Measurements from ENCODE around the gene PARD3B.

PARD3B gene

DNA sequence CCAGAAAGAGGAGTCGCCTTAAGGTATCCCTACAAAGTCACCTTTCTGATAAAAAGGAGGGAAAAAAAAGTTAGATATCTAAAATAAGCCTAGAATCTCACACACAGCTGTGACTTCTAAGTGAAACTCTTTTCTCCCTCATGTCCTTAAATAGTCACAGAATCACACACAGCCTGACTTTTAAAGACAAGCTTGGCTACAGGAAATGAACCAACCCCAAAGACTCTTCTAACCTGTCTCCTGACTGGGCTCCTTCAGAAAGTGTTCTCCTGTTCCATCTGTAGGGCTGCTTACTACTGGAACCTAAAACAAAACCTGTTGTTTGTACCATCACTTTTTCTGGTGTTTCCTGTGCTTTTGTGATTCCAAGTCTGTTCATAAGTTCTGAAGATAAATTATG is 1074.3 kb downstream of the PARD3B start:
- no peak for DNase-seq (ENCODE audit: low read depth)

DNA sequence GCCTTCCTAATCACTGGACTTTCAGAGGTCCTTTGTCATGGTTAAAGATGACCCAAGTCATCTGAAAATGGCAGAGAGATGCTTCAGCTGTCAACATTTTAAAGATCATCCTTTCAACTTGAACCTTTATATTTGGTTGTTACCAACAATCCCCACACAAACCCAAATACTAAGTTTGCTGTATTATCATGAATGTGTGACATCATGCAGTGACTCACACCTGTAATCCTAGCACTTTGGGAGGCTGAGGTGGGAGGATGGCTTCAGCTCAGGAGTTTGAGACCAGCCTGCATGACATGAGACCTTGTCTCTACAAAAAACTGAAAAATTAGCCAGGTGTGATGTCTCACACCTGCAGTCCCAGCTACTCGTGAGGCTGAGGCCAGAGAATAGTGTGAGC is 1081.8 kb downstream of the PARD3B start:
- DNase-seq (ENCODE audit: low read depth): no peak

GRCh38 chr2:205628422-205628821 is 1083.1 kb downstream of the PARD3B start:
- no peak for DNase-seq (ENCODE audit: low read depth)

- DNase-seq (ENCODE audit: low read depth): no peak
Observed at GRCh38 chr2:205629091-205629776, 1084.0 kb downstream of the PARD3B start.

DNA sequence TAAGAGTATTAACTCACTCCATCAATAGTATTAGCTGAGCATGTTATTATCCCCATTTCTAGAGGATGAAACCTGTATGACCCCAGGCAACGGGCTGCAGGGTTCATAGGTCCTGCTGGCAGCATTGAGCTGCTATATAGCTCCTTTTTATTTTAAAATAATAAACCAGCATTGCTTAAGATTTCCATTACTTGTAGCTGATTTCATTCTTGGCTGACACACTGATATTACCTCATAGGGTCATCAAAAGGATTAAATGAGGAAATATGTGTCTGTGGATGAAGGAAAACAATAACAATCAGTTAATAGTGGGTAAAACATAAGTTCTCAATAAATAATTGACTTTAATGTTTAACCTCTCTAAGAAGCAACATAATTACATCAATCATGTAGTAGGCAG is 1088.7 kb downstream of the PARD3B start:
- DNase-seq (ENCODE audit: low read depth): peak; percentile 40

GRCh38 chr2:205636549-205637319 is 1091.5 kb downstream of the PARD3B start:
- no peak for DNase-seq (ENCODE audit: low read depth)

DNA sequence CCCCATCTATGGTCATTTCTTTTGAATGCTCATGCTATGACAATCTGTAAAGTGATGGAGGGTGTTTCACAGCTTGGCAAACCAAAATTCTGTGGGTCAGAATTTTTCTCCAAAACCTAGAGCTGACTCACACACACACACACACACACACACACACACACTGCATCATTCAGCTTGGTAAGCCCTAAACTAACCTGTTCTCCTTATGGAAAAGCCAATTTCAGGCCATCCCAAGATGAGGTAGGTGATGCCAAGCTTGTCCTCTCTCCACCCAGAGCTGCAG is 1092.0 kb downstream of the PARD3B start:
- DNase-seq (ENCODE audit: low read depth): no peak

DNA sequence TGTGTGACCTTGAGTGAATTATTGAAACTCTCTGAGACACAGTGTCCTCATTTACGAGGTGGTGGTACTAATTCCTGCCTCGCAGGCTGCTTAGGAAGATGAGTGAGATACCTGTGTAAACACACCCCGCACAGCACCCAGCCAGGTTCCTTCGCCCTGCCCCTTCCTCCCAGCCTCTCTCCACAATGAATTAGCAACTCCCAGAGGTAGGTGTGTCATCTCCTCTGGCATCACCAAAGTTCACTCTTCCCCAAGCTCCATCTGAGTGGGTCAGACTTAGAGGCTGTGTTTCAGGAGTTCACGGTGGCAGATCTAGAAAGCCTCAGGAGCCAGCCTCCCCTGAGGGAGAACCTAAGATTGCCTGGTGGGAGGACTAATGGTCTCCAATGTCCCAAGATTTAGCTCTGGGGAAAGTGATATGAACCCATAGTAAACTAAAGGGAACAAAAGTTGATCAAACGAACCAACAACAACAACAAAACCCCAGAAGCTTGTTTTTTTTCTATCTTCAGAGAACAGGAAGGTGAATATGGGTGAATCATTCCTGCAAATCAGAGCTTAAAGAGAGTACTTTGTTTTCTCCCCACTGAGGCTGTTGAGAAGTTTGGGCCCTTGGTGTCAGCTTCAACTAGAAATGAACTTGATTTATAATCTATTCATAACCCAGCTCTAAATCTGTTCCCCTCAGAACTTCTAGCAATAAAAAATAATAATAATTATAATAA is 1092.7 kb downstream of the PARD3B start:
- DNase-seq (ENCODE audit: low read depth): no peak

DNA sequence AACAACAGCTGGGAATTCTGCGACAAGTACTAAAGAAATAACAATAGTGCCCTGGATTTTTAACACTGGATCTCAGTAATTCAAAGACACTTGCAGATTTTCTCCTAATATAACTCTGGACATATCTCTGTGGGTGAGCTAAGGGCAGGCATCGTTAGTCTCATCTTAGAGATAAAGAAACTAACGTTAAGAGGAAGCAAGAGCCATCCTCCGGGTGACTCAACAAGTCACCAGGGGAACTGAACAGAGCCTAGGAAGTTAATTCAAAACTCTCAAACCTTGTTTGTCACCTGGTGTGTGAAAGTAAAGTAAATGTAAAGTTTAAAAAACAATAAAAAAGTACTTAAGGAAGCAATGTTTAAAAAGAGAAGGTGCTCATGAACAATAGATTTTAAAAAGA is 1095.4 kb downstream of the PARD3B start:
- DNase-seq (ENCODE audit: low read depth): no peak

- no peak for DNase-seq (ENCODE audit: low read depth)
Observed at GRCh38 chr2:205642599-205643356, 1097.5 kb downstream of the PARD3B start.

DNA sequence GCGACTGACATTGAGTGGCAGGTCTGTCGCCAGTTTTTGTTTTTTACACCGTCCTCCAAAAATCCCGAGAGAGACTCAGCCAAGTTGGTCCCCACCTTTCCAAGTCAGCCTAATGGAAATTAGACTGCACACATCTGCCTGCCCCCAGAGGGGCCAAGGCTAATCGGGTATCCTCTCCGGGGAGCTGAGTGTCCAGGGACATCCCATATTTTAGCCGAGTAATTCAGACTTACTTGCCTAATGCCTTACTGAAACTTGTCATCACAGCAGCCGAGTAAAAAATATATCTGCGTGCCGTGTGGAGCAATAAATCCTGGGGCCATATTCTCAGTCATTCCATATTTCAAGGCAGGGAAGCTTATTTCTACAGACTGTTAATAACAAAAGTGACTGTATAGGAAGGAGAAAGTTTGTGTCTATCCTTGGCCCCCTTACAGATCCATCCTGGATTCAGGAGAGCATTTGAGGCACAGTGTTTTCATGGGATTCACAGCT is 1098.2 kb downstream of the PARD3B start:
- no peak for DNase-seq (ENCODE audit: low read depth)

DNA sequence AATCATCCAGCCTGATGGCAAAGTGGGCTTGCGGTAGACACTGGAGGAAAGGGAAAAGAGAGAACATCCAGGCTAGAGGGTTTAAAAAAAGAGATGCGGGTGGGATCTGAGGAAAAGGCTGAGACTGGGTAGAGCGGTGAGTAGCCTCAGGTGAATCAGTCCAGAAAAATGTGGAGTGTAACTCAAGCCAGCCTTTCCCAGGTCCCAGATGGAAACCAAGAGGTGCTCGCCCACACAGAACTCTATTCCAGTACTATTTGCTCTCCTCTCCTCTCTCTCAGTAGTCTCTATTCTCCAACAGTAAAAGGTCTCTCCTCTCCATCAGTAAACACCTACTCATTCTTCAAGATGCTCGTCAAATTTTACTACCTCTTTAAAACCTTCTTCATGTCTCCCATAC is 1098.7 kb downstream of the PARD3B start:
- DNase-seq (ENCODE audit: low read depth): no peak

DNA sequence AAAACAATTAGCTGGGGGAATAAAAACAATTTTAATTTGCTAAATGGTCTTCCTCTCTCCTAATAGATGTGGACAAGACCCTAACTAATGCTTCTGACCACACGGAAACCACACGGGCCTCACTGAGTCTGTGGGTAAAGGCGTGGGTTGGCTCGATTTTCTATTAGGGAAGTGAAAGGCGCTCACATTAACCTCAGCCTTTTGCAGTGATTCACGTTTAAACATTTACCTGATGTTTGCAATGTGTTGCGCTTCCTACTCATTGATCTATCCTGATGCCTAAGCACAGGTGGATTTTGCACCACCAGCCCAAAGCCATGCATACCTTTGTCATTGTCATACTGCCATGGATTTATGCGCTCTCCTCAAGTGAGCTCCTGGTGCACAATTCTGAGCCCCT is 1101.4 kb downstream of the PARD3B start:
- no peak for DNase-seq (ENCODE audit: low read depth)

DNA sequence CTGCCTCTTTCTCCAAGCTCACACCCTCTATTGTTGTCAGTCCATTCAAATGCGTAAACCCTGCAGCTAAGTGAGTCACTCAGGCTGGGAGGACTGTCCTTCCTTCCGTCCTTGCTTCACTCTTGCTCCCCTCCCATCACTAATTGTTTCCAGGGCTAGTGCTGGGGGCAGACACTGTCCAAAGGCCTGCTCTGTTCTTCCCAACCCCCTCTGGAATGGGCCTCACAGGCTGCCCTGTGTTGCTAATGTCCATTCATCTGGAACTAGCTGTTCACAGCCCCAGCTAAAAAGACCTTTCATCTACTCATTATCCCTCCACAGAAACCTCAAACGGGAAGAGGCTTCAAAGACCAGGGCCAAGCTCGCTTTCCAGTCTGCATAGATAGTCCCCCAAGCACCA is 1105.2 kb downstream of the PARD3B start:
- DNase-seq (ENCODE audit: low read depth): peak; percentile 95

- peak; percentile 63 for DNase-seq (ENCODE audit: low read depth)
Observed at GRCh38 chr2:205650931-205651330, 1105.7 kb downstream of the PARD3B start.

DNA sequence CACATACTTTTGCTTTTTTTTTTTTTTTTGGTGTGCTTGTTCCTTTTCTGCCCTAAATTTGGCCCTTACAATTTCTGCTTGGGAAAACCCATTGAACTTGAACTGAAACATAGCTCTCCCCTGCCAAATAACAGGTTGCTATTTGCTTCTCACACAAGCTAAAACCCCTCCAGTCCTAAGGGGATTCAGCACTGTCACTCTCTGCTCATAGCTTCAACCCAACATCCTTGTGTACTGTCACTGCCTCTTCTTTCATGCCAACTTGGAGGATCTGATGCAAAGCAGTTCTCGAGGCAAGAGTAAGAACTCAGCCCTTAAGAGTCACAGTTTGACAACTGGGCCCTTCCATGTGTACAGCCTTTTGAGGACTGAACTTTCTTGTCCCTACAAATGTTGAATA is 1106.4 kb downstream of the PARD3B start:
- no peak for DNase-seq (ENCODE audit: low read depth)

DNA sequence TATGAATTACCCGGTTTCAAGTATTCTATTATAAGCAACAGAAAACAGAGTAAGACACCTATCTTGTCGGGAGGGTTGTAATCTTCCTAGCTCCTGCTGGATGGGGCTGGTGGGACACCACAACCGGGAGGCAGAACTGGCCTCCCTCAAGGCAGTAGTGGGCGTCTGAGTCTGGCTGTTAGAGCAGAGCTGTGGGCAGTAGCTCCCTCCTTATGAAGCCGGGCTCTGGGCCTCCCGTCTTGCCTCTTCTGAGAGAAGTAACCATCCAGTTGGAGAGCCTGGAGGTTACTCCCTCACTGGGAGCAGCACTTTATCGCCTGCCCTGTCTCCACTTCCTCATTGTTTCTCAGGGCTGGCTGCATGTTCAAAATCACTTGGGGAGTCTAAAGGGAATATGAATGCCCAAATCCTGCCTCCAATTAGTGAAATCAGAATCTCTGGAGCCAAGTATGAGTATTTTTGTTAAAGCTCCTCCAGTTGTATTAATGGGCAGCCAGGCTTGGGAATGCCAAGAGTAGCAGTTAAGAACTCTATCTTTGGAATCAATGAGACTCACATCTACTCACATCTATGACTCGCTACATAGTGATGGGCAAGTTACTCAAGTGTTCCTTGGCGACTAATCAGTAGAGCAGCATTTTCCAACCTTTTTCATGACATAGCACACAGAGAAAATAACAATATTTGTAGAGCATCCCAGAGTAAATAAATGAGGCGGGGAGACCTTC is 1109.8 kb downstream of the PARD3B start:
- DNase-seq (ENCODE audit: low read depth): peak; percentile 91

- DNase-seq (ENCODE audit: low read depth): peak; percentile 63
Observed at GRCh38 chr2:205655779-205656456, 1110.6 kb downstream of the PARD3B start.

GRCh38 chr2:205656461-205656860 is 1111.2 kb downstream of the PARD3B start:
- DNase-seq (ENCODE audit: low read depth): no peak

GRCh38 chr2:205656941-205657340 is 1111.7 kb downstream of the PARD3B start:
- no peak for DNase-seq (ENCODE audit: low read depth)

DNA sequence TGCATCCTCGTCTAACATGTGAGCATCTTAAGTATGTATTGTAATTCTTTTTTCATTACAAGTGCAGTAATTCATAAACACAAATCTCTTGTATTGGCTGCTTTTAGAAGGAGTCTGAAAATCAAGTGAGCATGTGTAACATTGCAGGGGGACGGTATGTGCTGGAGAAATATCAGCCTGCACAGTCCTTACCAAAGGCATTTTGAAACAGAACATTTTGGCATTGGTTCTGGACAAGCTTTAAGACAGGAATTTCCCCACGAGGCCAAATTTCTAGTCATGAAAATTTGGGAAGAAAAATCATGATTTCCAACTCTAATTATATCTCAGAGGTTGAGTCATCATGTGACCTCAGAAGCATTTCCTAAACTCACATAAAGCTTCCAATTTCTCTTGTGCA is 1112.3 kb downstream of the PARD3B start:
- DNase-seq (ENCODE audit: low read depth): peak; percentile 98
